Large intestine (tissue), 3 donors: Measurements from ENCODE around the gene SYT17. TPM values are rescaled to one million over a fixed set of nuclear protein-coding genes. Genes with fewer than 3 reads are reported as not detected.

Experiments
- DNase-seq, 2 donors: peaks; one replicate each; pipeline versions ENCODE4 v3.0.0 to v3.0.0-alpha.2; 2013
- H3K27ac ChIP-seq: one replicate; pipeline ENCODE4 v1.5.1; 2013; ENCODE audit warnings: low read length
- H3K27me3 ChIP-seq: 2 replicates; pipeline ENCODE4 v1.6.1; 2013; ENCODE audit warnings: low read length; ENCODE audit not compliant: control insufficient read depth, insufficient read depth
- H3K36me3 ChIP-seq: 2 replicates; pipeline ENCODE4 v1.6.1; 2013; ENCODE audit warnings: low read length; ENCODE audit not compliant: control insufficient read depth, insufficient read depth
- H3K4me1 ChIP-seq: one replicate; pipeline ENCODE4 v1.6.1; 2013; ENCODE audit warnings: low read length; ENCODE audit not compliant: control insufficient read depth, insufficient read depth
- H3K4me3 ChIP-seq: one replicate; pipeline ENCODE4 v1.5.1; 2013; ENCODE audit warnings: low read length
- H3K9me3 ChIP-seq: one replicate; pipeline ENCODE4 v1.6.1; 2013; ENCODE audit warnings: mild to moderate bottlenecking, low read depth, low read length, moderate library complexity; ENCODE audit not compliant: control insufficient read depth
- WGBS: methylation state at CpG from one replicate; pipeline ENCODE4 v1.1.5; 2013; ENCODE audit warnings: low lambda C conversion rate; ENCODE audit not compliant: insufficient coverage; 5-methylcytosine and 5-hydroxymethylcytosine counted together
- polyA plus RNA-seq: library from polyadenylated mRNA; unstranded; fragments of 120-200 nt; gene quantifications from one replicate; pipeline ENCODE4 v1.2.1, GENCODE V29; 2013

The SYT17 gene
- polyA plus RNA-seq, 1 donor: 8.2 TPM

- Histone ChIP-seq H3K9me3 (no peaks in the 10 kb centered on the region), H3K4me3 (no peak overlapping the region), H3K36me3 (no peaks in the 10 kb centered on the region), H3K4me1 (no peaks in the 10 kb centered on the region), H3K27ac (no peak overlapping the region), H3K27me3 (no peaks in the 10 kb centered on the region)
- no CpG with 5 or more reads among the region's 2 CpGs for WGBS
- no peak for DNase-seq
Measured at GRCh38 chr16:19281246-19281645, 113.2 kb downstream of the SYT17 start.

- H3K36me3 ChIP-seq: no peaks in the 10 kb centered on the region
- 73% methylated on average over 2 of the region's 3 CpGs for WGBS
- H3K9me3 ChIP-seq: no peaks in the 10 kb centered on the region
- no peak overlapping the region for H3K27ac ChIP-seq
- no peaks in the 10 kb centered on the region for H3K27me3 ChIP-seq
- no peaks in the 10 kb centered on the region for H3K4me1 ChIP-seq
- no peak for DNase-seq
- H3K4me3 ChIP-seq: no peak overlapping the region
Measured at GRCh38 chr16:19282101-19282500, 114.1 kb downstream of the SYT17 start.

- Histone ChIP-seq H3K36me3 (no peaks in the 10 kb centered on the region), H3K4me3 (no peak overlapping the region), H3K4me1 (no peaks in the 10 kb centered on the region), H3K27ac (no peak overlapping the region), H3K9me3 (no peaks in the 10 kb centered on the region), H3K27me3 (no peaks in the 10 kb centered on the region)
- WGBS: no CpG with 5 or more reads among the region's 2 CpGs
- DNase-seq: no peak
Measured at GRCh38 chr16:19283637-19284036, 115.6 kb downstream of the SYT17 start.

- WGBS: no CpG with 5 or more reads among the region's 1 CpG
- Histone ChIP-seq H3K36me3 (no peaks in the 10 kb centered on the region), H3K27ac (no peak overlapping the region), H3K4me3 (no peak overlapping the region), H3K9me3 (no peaks in the 10 kb centered on the region), H3K27me3 (no peaks in the 10 kb centered on the region), H3K4me1 (no peaks in the 10 kb centered on the region)
- no peak for DNase-seq
Measured at GRCh38 chr16:19284207-19284606, 116.2 kb downstream of the SYT17 start.

GRCh38 chr16:19285431-19285830, 117.4 kb downstream of the SYT17 start, which contains the start of gene CLEC19A:
CLEC19A (plus strand) TSS chr16:19285731; CDS start chr16:19285852, 121 bp downstream.
- Histone ChIP-seq H3K4me3 (no peak within 1 kb of the TSS), H3K27me3 (no peaks in the 10 kb centered on the region), H3K36me3 (no peaks in the 10 kb centered on the region), H3K27ac (no peak within 1 kb of the TSS), H3K9me3 (no peaks in the 10 kb centered on the region), H3K4me1 (no peaks in the 10 kb centered on the region)
- WGBS: no CpG with 5 or more reads among the region's 2 CpGs
- no peak for DNase-seq

- Histone ChIP-seq H3K27me3 (no peaks in the 10 kb centered on the region), H3K36me3 (no peaks in the 10 kb centered on the region), H3K27ac (no peak overlapping the region), H3K4me3 (no peak overlapping the region), H3K4me1 (no peaks in the 10 kb centered on the region), H3K9me3 (no peaks in the 10 kb centered on the region)
- WGBS: no CpG with 5 or more reads among the region's 2 CpGs
- DNase-seq: no peak
Measured at GRCh38 chr16:19286827-19287226, 118.8 kb downstream of the SYT17 start.

- Histone ChIP-seq H3K4me3 (no peak overlapping the region), H3K27ac (no peak overlapping the region), H3K4me1 (no peaks in the 10 kb centered on the region), H3K9me3 (no peaks in the 10 kb centered on the region), H3K36me3 (no peaks in the 10 kb centered on the region), H3K27me3 (no peaks in the 10 kb centered on the region)
- DNase-seq: no peak
- WGBS: no CpG with 5 or more reads among the region's 4 CpGs
Measured at GRCh38 chr16:19287241-19287640, 119.2 kb downstream of the SYT17 start.

- Histone ChIP-seq H3K27ac (no peak overlapping the region), H3K4me1 (no peaks in the 10 kb centered on the region), H3K4me3 (no peak overlapping the region), H3K9me3 (no peaks in the 10 kb centered on the region), H3K27me3 (no peaks in the 10 kb centered on the region), H3K36me3 (no peaks in the 10 kb centered on the region)
- no CpG with 5 or more reads among the region's 7 CpGs for WGBS
- DNase-seq: no peak
Measured at GRCh38 chr16:19288872-19289799, 121.1 kb downstream of the SYT17 start.

- no peak for DNase-seq
- WGBS: 33% methylated on average over 1 of the region's 7 CpGs
- Histone ChIP-seq H3K9me3 (no peaks in the 10 kb centered on the region), H3K27me3 (no peaks in the 10 kb centered on the region), H3K4me3 (no peak overlapping the region), H3K36me3 (no peaks in the 10 kb centered on the region), H3K27ac (no peak overlapping the region), H3K4me1 (no peaks in the 10 kb centered on the region)
Measured at GRCh38 chr16:19289811-19290485, 121.9 kb downstream of the SYT17 start.

- H3K4me1 ChIP-seq: no peaks in the 10 kb centered on the region
- H3K9me3 ChIP-seq: no peaks in the 10 kb centered on the region
- H3K27ac ChIP-seq: no peak overlapping the region
- H3K27me3 ChIP-seq: no peaks in the 10 kb centered on the region
- no CpG with 5 or more reads among the region's 2 CpGs for WGBS
- H3K36me3 ChIP-seq: no peaks in the 10 kb centered on the region
- no peak for DNase-seq
- H3K4me3 ChIP-seq: no peak overlapping the region
Measured at GRCh38 chr16:19290860-19291259, 122.8 kb downstream of the SYT17 start.
